Measurements from ENCODE around the gene OR9G4. TPM values are rescaled to one million over a fixed set of nuclear protein-coding genes. Genes with fewer than 3 reads are reported as not detected.

OR9G4 gene
- total and polyA plus RNA-seq, 2 experiments from 2014 or later: not detected

- no peak for ATAC-seq
- H3K36me3 Mint-ChIP-seq (ENCODE audit: low read depth): no peaks in the 10 kb centered on the region
- no peak overlapping the region; the same call in 1 of the 2 replicates for H3K27ac ChIP-seq (ENCODE audit: low read depth)
- peaks cover 13% of the 10 kb centered on the region; the same call in 1 of the 2 replicates for H3K9me2 ChIP-seq (ENCODE audit: insufficient read depth)
- H3K27ac Mint-ChIP-seq: no peak overlapping the region
- no peaks in the 10 kb centered on the region for H3F3A ChIP-seq (replicated peaks; ENCODE audit: low read depth)
- no peak overlapping the region for H3K4me3 ChIP-seq
- H3K36me3 ChIP-seq (ENCODE audit: insufficient read depth): no peaks in the 10 kb centered on the region
- H3K27me3 ChIP-seq (ENCODE audit: insufficient read depth): no peaks in the 10 kb centered on the region
- H4K20me1 ChIP-seq (replicated peaks; ENCODE audit: insufficient read depth): no peaks in the 10 kb centered on the region
- TF ChIP-seq ZNF331 (CRISPR knock-in tag; IDR thresholded peaks at IDR 0.05; ENCODE audit: low read depth) (no peak), CTCF (conservative IDR thresholded peaks at IDR 0.05; ENCODE audit: low read depth in 2 of 2) (no peak), ZNF114 (CRISPR knock-in tag; IDR thresholded peaks at IDR 0.05) (no peak), CREB1 (CRISPR knock-in tag; IDR thresholded peaks at IDR 0.05; ENCODE audit: low read depth) (no peak), REST (IDR thresholded peaks at IDR 0.05; ENCODE audit: unreplicated experiment) (no peak)
- H3K4me2 ChIP-seq: no peak overlapping the region
- H3K27me3 Mint-ChIP-seq (ENCODE audit: insufficient read depth, low read depth, poor library complexity): peaks cover 4% of the 10 kb centered on the region
- no peak overlapping the region for H2AFZ ChIP-seq
- no peaks in the 10 kb centered on the region for H3K9me3 Mint-ChIP-seq
- H3K79me2 ChIP-seq (replicated peaks; ENCODE audit: insufficient read depth): no peaks in the 10 kb centered on the region
- H3K4me3 Mint-ChIP-seq: no peak overlapping the region
- no peak for DNase-seq (ENCODE audit: low spot score)
- peaks cover 10% of the 10 kb centered on the region for H3K4me1 Mint-ChIP-seq
- no peaks in the 10 kb centered on the region for H3K4me1 ChIP-seq (ENCODE audit: insufficient read depth)
These were observed 47.5 kb downstream of the OR9G4 start for GRCh38 chr11:56700914-56701485.

GRCh38 chr11:56700242-56700913 is 48.1 kb downstream of the OR9G4 start:
- ATAC-seq: peak; percentile 54
- no peak overlapping the region for H3K4me3 ChIP-seq
- TF ChIP-seq ZNF462 (CRISPR knock-in tag; IDR thresholded peaks at IDR 0.05) (no peak), ETS1 (IDR thresholded peaks at IDR 0.05) (no peak)

More at GRCh38 chr11:56700242-56700913, 48.1 kb downstream of the OR9G4 start:
- Mint-ChIP-seq H3K36me3 (ENCODE audit: low read depth) (no peaks in the 10 kb centered on the region), H3K4me1 (peaks cover 11% of the 10 kb centered on the region), H3K9me3 (no peaks in the 10 kb centered on the region), H3K27me3 (ENCODE audit: insufficient read depth, low read depth, poor library complexity) (peaks cover under 1% of the 10 kb centered on the region), H3K4me3 (no peak overlapping the region), H3K27ac (no peak overlapping the region)
- peak overlapping the region; percentile 53; the same call in 1 of the 2 replicates for H2AFZ ChIP-seq
- H3K4me1 ChIP-seq (ENCODE audit: insufficient read depth): no peaks in the 10 kb centered on the region
- DNase-seq (ENCODE audit: low spot score): no peak
- no peaks in the 10 kb centered on the region for H3K79me2 ChIP-seq (replicated peaks; ENCODE audit: insufficient read depth)
- no peak overlapping the region for H3K4me2 ChIP-seq
- no peaks in the 10 kb centered on the region for H3F3A ChIP-seq (replicated peaks; ENCODE audit: low read depth)
- no peak overlapping the region; the same call in 1 of the 2 replicates for H3K27ac ChIP-seq (ENCODE audit: low read depth)
- H3K27me3 ChIP-seq (ENCODE audit: insufficient read depth): no peaks in the 10 kb centered on the region
- no peaks in the 10 kb centered on the region for H4K20me1 ChIP-seq (replicated peaks; ENCODE audit: insufficient read depth)
- no peaks in the 10 kb centered on the region for H3K36me3 ChIP-seq (ENCODE audit: insufficient read depth)
- H3K9me2 ChIP-seq (ENCODE audit: insufficient read depth): peaks cover 13% of the 10 kb centered on the region; the same call in 1 of the 2 replicates

Measured in GM23338 (cell line).